Kidney (tissue), 14 donors: Measurements from ENCODE around the gene CLASP2. TPM values are rescaled to one million over a fixed set of nuclear protein-coding genes. Genes with fewer than 3 reads are reported as not detected.
A peak's percentile ranks its signal among the peaks of the same experiment; 100 is the strongest.

Experiments
- DNase-seq, 5 donors: peaks; one replicate each; pipeline ENCODE4 v3.0.0-alpha.2; 2013 to 2020
- FAIRE-seq: peaks from 2 replicates; lab custom pipeline; 2012; peaks lifted over from hg19 to GRCh38; lab: Jason Lieb, UNC
- H3K27ac ChIP-seq, 2 donors: one replicate each; pipeline ENCODE4 v1.7.0; 2013; ENCODE audit warnings: low read depth in 2 of 2, low read length in 2 of 2, inconsistent platforms in 1 of 2
- H3K27me3 ChIP-seq: one replicate; pipeline ENCODE4 v1.7.1; 2013; ENCODE audit warnings: low read length, inconsistent platforms; ENCODE audit not compliant: control insufficient read depth, insufficient read depth
- H3K36me3 ChIP-seq, 3 donors: one replicate each; pipeline versions ENCODE4 v1.7.0 to v1.7.1; 2013; ENCODE audit warnings: low read length in 3 of 3, control low read depth in 1 of 3, inconsistent platforms in 1 of 3; ENCODE audit not compliant: insufficient read depth in 3 of 3, control insufficient read depth in 2 of 3
- H3K4me1 ChIP-seq, 3 donors: one replicate each; pipeline versions ENCODE4 v1.7.0 to v1.7.1; 2013; ENCODE audit warnings: low read length in 3 of 3, inconsistent platforms in 1 of 3, low read depth in 1 of 3; ENCODE audit not compliant: control insufficient read depth in 2 of 3, insufficient read depth in 2 of 3
- H3K4me3 ChIP-seq, 3 donors: one replicate each; pipeline versions ENCODE4 v1.7.0 to v1.8.1; 2013; ENCODE audit warnings: low read length in 3 of 3, control low read depth in 1 of 3, inconsistent platforms in 1 of 3
- H3K9ac ChIP-seq, 3 donors: one replicate each; pipeline versions ENCODE4 v1.7.0 to v1.7.1; 2013; ENCODE audit warnings: low read length in 3 of 3, control low read depth in 1 of 3, inconsistent platforms in 1 of 3
- H3K9me3 ChIP-seq, 3 donors: one replicate each; pipeline versions ENCODE4 v1.7.0 to v1.7.1; 2013; ENCODE audit warnings: low read length in 3 of 3, control low read depth in 1 of 3, inconsistent platforms in 1 of 3; ENCODE audit not compliant: control insufficient read depth in 2 of 3, insufficient read depth in 1 of 3
- intact Hi-C: fragments of 100-400 bp; cut with DNase I; formaldehyde crosslinking; loops from one replicate; pipeline ENCODE4 v1.11.1; 2022
- polyA plus RNA-seq: library from polyadenylated mRNA; stranded (reverse); fragments of 350-450 nt; fragmentation: Illumina TruSeq; extraction: RNeasy Lipid Tissue Mini Kit (QIAGEN cat#74804); gene quantifications from one replicate; pipeline ENCODE4 v1.2.3, GENCODE V29; 2014; ENCODE audit warnings: low read depth, low replicate concordance; ENCODE audit not compliant: insufficient read depth
- total RNA-seq: library from RNA; stranded (reverse); fragmentation: NEBNext Ultra II Directional; extraction: Animal tissue kit (Norgen Biotek cat#: 25700); gene quantifications from one replicate; pipeline ENCODE4 v1.2.1, GENCODE V29; 2021
- TF ChIP-seq, protein P1 (sequence below): IDR thresholded peaks from 3 replicates; pipeline ENCODE4 v1.5.1; 2012; ENCODE audit warnings: mild to moderate bottlenecking, moderate library complexity, borderline replicate concordance; ENCODE audit not compliant: insufficient read depth; ENCODE audit errors: extremely low read depth
- donor health status: control.
- donor health status: control.
- donor health status: control.
- donor health status: control.
- donor health status: control.
- donor health status: DM: yes; HTN: yes; CAD: no.
- donor health status: Normal renal cell carcinoma (clear cell type).

The CLASP2 gene
- total and polyA plus RNA-seq, 2 donors from 2014 or later: 8.8 to 58.5 TPM

DNA sequence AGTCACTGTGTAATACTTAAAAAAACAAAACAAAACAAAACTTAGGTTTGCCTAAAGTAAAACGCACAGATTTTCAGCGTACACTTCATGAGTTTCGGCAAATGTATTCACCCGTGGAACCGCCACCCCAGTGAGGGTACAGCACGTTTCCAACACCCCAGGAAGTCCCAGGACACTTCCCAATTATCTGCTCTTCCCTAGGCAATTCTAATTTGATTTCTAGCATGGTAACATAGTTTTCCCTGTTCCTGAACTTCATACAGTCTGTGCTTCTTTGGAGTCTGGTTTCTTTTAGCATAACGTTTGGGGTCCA is 497 bp upstream of the CLASP2 start:
- DNase-seq (peak in 1 of 5 donors; percentile 38), FAIRE-seq (no peak)
- Histone ChIP-seq H3K4me3 (peak overlapping the region; percentile 63 to 85 (median 74)), H3K27me3 (no peaks in the 10 kb centered on the region), H3K36me3 (no peaks in the 10 kb centered on the region), H3K4me1 (peaks cover 0 to 6% (median 0%) of the 10 kb centered on the region in 3 donors), H3K9me3 (no peaks in the 10 kb centered on the region), H3K27ac (peak overlapping the region; percentile 93 to 95), H3K9ac (peak overlapping the region; percentile 13 to 88 (median 88))
- intact Hi-C loops: no loop called here
- TF ChIP-seq, protein P1, sequence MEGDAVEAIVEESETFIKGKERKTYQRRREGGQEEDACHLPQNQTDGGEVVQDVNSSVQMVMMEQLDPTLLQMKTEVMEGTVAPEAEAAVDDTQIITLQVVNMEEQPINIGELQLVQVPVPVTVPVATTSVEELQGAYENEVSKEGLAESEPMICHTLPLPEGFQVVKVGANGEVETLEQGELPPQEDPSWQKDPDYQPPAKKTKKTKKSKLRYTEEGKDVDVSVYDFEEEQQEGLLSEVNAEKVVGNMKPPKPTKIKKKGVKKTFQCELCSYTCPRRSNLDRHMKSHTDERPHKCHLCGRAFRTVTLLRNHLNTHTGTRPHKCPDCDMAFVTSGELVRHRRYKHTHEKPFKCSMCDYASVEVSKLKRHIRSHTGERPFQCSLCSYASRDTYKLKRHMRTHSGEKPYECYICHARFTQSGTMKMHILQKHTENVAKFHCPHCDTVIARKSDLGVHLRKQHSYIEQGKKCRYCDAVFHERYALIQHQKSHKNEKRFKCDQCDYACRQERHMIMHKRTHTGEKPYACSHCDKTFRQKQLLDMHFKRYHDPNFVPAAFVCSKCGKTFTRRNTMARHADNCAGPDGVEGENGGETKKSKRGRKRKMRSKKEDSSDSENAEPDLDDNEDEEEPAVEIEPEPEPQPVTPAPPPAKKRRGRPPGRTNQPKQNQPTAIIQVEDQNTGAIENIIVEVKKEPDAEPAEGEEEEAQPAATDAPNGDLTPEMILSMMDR: no peak

- H3K4me1 ChIP-seq: peaks cover 0 to 6% (median 0%) of the 10 kb centered on the region in 3 donors
- H3K27ac ChIP-seq: peak overlapping the region; percentile 93 to 95
- no peaks in the 10 kb centered on the region for H3K36me3 ChIP-seq
- peak overlapping the region; percentile 63 to 85 (median 74) for H3K4me3 ChIP-seq
- FAIRE-seq: no peak
- no peaks in the 10 kb centered on the region for H3K27me3 ChIP-seq
- no peaks in the 10 kb centered on the region for H3K9me3 ChIP-seq
- intact Hi-C loops: no loop called here
- DNase-seq: peak in 3 of 5 donors; percentile 72 to 87 (median 80)
- peak overlapping the region in 2 of 3 donors; percentile 81 to 88 for H3K9ac ChIP-seq
- TF ChIP-seq, protein P1: no peak
These were observed 513 bp downstream of the CLASP2 start for GRCh38 chr3:33717616-33717865.

- peak overlapping the region; percentile 63 to 85 (median 74) for H3K4me3 ChIP-seq
- intact Hi-C loops: no loop called here
These were observed 1.8 kb downstream of the CLASP2 start for GRCh38 chr3:33716227-33716626.

More at GRCh38 chr3:33716227-33716626, 1.8 kb downstream of the CLASP2 start:
- DNase-seq (no peak), FAIRE-seq (no peak)
- Histone ChIP-seq H3K27me3 (no peaks in the 10 kb centered on the region), H3K4me1 (peaks cover 0 to 6% (median 0%) of the 10 kb centered on the region in 3 donors), H3K9ac (peak overlapping the region; percentile 2 to 30 (median 17)), H3K9me3 (no peaks in the 10 kb centered on the region), H3K27ac (no peak overlapping the region), H3K36me3 (no peaks in the 10 kb centered on the region)
- TF ChIP-seq, protein P1: no peak
